Activated CD8-positive, alpha-beta memory T cell treated with anti-CD3 and anti-CD28 coated beads, Interleukin-2, amount 10 ng/mL, durations not matched to agents 7 days and 5 days (primary cell): Measurements from ENCODE around the gene USP40. TPM values are rescaled to one million over a fixed set of nuclear protein-coding genes. Genes with fewer than 3 reads are reported as not detected.
A peak's percentile ranks its signal among the peaks of the same experiment; 100 is the strongest.

Source experiments
- ATAC-seq: fragments of 150-1000 bp; cut with Tn5 transposase; one replicate; pipeline ENCODE4 v1.10.0; 2021; ENCODE audit warnings: moderate library complexity
- CTCF ChIA-PET: fragments of 350-600 bp; sonication (Branson Sonifier 250); formaldehyde crosslinking; loops from one replicate; lab custom pipeline; 2021; ENCODE audit warnings: antibody characterized with exemption; lab: Charles Lee
- DNase-seq: peaks from one replicate; pipeline ENCODE4 v3.0.0-alpha.2; 2020
- H3K27ac Mint-ChIP-seq: one replicate; pipeline ENCODE4 v1.8.0; 2021; ENCODE audit warnings: mild to moderate bottlenecking, mixed read lengths
- H3K27me3 Mint-ChIP-seq: one replicate; pipeline ENCODE4 v1.8.0; 2021; ENCODE audit warnings: mixed read lengths
- H3K36me3 Mint-ChIP-seq: one replicate; pipeline ENCODE4 v1.8.0; 2021; ENCODE audit warnings: mild to moderate bottlenecking, mixed read lengths
- H3K4me1 Mint-ChIP-seq: one replicate; pipeline ENCODE4 v1.8.0; 2021; ENCODE audit warnings: mixed read lengths
- H3K4me3 Mint-ChIP-seq: one replicate; pipeline ENCODE4 v1.8.0; 2021; ENCODE audit warnings: mild to moderate bottlenecking, moderate library complexity, mixed read lengths
- H3K9me3 Mint-ChIP-seq: one replicate; pipeline ENCODE4 v1.8.0; 2022; ENCODE audit warnings: low read depth, mixed read lengths
- total RNA-seq, 2 experiments: library from RNA; stranded (reverse); gene quantifications; one replicate each; pipeline ENCODE4 v1.2.3, GENCODE V29; 2021

Gene USP40
- total RNA-seq, 2 experiments from 2014 or later, result 8.7 to 11.2 TPM

- H3K4me3 Mint-ChIP-seq, result no peak overlapping the region
- H3K9me3 Mint-ChIP-seq, result no peaks in the 10 kb centered on the region
- H3K27me3 Mint-ChIP-seq, result no peaks in the 10 kb centered on the region
- CTCF ChIA-PET, result no interaction called here
- H3K27ac Mint-ChIP-seq, result no peak overlapping the region
- DNase-seq, result no peak
- no peaks in the 10 kb centered on the region for H3K4me1 Mint-ChIP-seq
- ATAC-seq, result no peak
- no peaks in the 10 kb centered on the region for H3K36me3 Mint-ChIP-seq
Measured at GRCh38 chr2:233486778-233487552, 79.6 kb downstream of the USP40 start.

- DNase-seq (no peak), ATAC-seq (no peak)
- H3K4me1 Mint-ChIP-seq, result no peaks in the 10 kb centered on the region
- no peak overlapping the region for H3K27ac Mint-ChIP-seq
- H3K4me3 Mint-ChIP-seq, result no peak overlapping the region
- no peaks in the 10 kb centered on the region for H3K36me3 Mint-ChIP-seq
- no peaks in the 10 kb centered on the region for H3K27me3 Mint-ChIP-seq
- CTCF ChIA-PET, result no interaction called here
- no peaks in the 10 kb centered on the region for H3K9me3 Mint-ChIP-seq
Measured at GRCh38 chr2:233486357-233486756, 80.2 kb downstream of the USP40 start.

GRCh38 chr2:233485726-233486125 lies 80.9 kb downstream of the USP40 start:
- CTCF ChIA-PET, result no interaction called here
- no peak overlapping the region for H3K4me3 Mint-ChIP-seq
- no peaks in the 10 kb centered on the region for H3K27me3 Mint-ChIP-seq
- no peak overlapping the region for H3K27ac Mint-ChIP-seq
- no peaks in the 10 kb centered on the region for H3K36me3 Mint-ChIP-seq
- H3K4me1 Mint-ChIP-seq, result no peaks in the 10 kb centered on the region
- no peaks in the 10 kb centered on the region for H3K9me3 Mint-ChIP-seq
- DNase-seq (no peak), ATAC-seq (no peak)

- Mint-ChIP-seq H3K4me3 (no peak overlapping the region), H3K4me1 (no peaks in the 10 kb centered on the region), H3K27me3 (no peaks in the 10 kb centered on the region), H3K27ac (no peak overlapping the region), H3K9me3 (no peaks in the 10 kb centered on the region), H3K36me3 (no peaks in the 10 kb centered on the region)
- DNase-seq (peak; percentile 35), ATAC-seq (no peak)
- CTCF ChIA-PET, result no interaction called here
Measured at GRCh38 chr2:233482616-233483015, 84.0 kb downstream of the USP40 start.

GRCh38 chr2:233481368-233482142 lies 85.0 kb downstream of the USP40 start:
- CTCF ChIA-PET, result no interaction called here
- H3K4me3 Mint-ChIP-seq, result no peak overlapping the region
- no peaks in the 10 kb centered on the region for H3K27me3 Mint-ChIP-seq
- H3K4me1 Mint-ChIP-seq, result no peaks in the 10 kb centered on the region
- H3K9me3 Mint-ChIP-seq, result no peaks in the 10 kb centered on the region
- no peak overlapping the region for H3K27ac Mint-ChIP-seq
- ATAC-seq (no peak), DNase-seq (peak; percentile 39)
- no peaks in the 10 kb centered on the region for H3K36me3 Mint-ChIP-seq

- H3K4me3 Mint-ChIP-seq, result no peak overlapping the region
- H3K36me3 Mint-ChIP-seq, result no peaks in the 10 kb centered on the region
- H3K27ac Mint-ChIP-seq, result no peak overlapping the region
- H3K4me1 Mint-ChIP-seq, result no peaks in the 10 kb centered on the region
- DNase-seq (peak; percentile 36), ATAC-seq (no peak)
- CTCF ChIA-PET, result no interaction called here
- H3K27me3 Mint-ChIP-seq, result no peaks in the 10 kb centered on the region
- H3K9me3 Mint-ChIP-seq, result no peaks in the 10 kb centered on the region
Measured at GRCh38 chr2:233480490-233481202, 85.9 kb downstream of the USP40 start.

GRCh38 chr2:233479616-233480489 lies 86.7 kb downstream of the USP40 start:
- H3K27ac Mint-ChIP-seq, result no peak overlapping the region
- H3K9me3 Mint-ChIP-seq, result no peaks in the 10 kb centered on the region
- peak; percentile 25 for DNase-seq
- no peaks in the 10 kb centered on the region for H3K27me3 Mint-ChIP-seq
- CTCF ChIA-PET, result no interaction called here
- H3K4me1 Mint-ChIP-seq, result no peaks in the 10 kb centered on the region
- ATAC-seq, result no peak
- no peaks in the 10 kb centered on the region for H3K36me3 Mint-ChIP-seq
- H3K4me3 Mint-ChIP-seq, result no peak overlapping the region

GRCh38 chr2:233477548-233478433 lies 88.8 kb downstream of the USP40 start:
- peak; percentile 38 for DNase-seq
- no peaks in the 10 kb centered on the region for H3K36me3 Mint-ChIP-seq
- CTCF ChIA-PET, result interaction anchor here (0.6 kb wide), 1 partner anchor 722 kb away, joined by 3 read pairs; no protein-coding TSS in a partner anchor

GRCh38 chr2:233476651-233477547 lies 89.7 kb downstream of the USP40 start:
- CTCF ChIA-PET, result no interaction called here
- ATAC-seq, result no peak
- peak; percentile 39 for DNase-seq
- H3K27ac Mint-ChIP-seq, result no peak overlapping the region
- H3K36me3 Mint-ChIP-seq, result peaks cover 2% of the 10 kb centered on the region
- no peaks in the 10 kb centered on the region for H3K4me1 Mint-ChIP-seq
- no peaks in the 10 kb centered on the region for H3K27me3 Mint-ChIP-seq
- H3K9me3 Mint-ChIP-seq, result no peaks in the 10 kb centered on the region
- no peak overlapping the region for H3K4me3 Mint-ChIP-seq

More at GRCh38 chr2:233477548-233478433, 88.8 kb downstream of the USP40 start:
- Mint-ChIP-seq H3K9me3 (no peaks in the 10 kb centered on the region), H3K4me1 (no peaks in the 10 kb centered on the region), H3K27me3 (no peaks in the 10 kb centered on the region), H3K4me3 (no peak overlapping the region), H3K27ac (no peak overlapping the region)
- ATAC-seq, result no peak

GRCh38 chr2:233476063-233476410 lies 90.5 kb downstream of the USP40 start:
- H3K36me3 Mint-ChIP-seq, result peaks cover 3% of the 10 kb centered on the region

GRCh38 chr2:233474308-233475160 lies 92.0 kb downstream of the USP40 start:
- CTCF ChIA-PET, result interaction anchor here (1.0 kb wide), 1 partner anchor 31 kb away, joined by 3 read pairs; no protein-coding TSS in a partner anchor
- H3K27me3 Mint-ChIP-seq, result no peaks in the 10 kb centered on the region

More at GRCh38 chr2:233476063-233476410, 90.5 kb downstream of the USP40 start:
- CTCF ChIA-PET, result interaction anchor here (1.0 kb wide), 1 partner anchor 33 kb away, joined by 3 read pairs; no protein-coding TSS in a partner anchor
- no peak for ATAC-seq
- no peaks in the 10 kb centered on the region for H3K27me3 Mint-ChIP-seq
- H3K4me1 Mint-ChIP-seq, result no peaks in the 10 kb centered on the region
- no peak for DNase-seq
- no peaks in the 10 kb centered on the region for H3K9me3 Mint-ChIP-seq
- H3K27ac Mint-ChIP-seq, result no peak overlapping the region
- no peak overlapping the region for H3K4me3 Mint-ChIP-seq

More at GRCh38 chr2:233474308-233475160, 92.0 kb downstream of the USP40 start:
- no peak overlapping the region for H3K27ac Mint-ChIP-seq
- DNase-seq, result no peak
- no peak overlapping the region for H3K4me3 Mint-ChIP-seq
- H3K9me3 Mint-ChIP-seq, result no peaks in the 10 kb centered on the region
- H3K36me3 Mint-ChIP-seq, result peaks cover 10% of the 10 kb centered on the region
- H3K4me1 Mint-ChIP-seq, result no peaks in the 10 kb centered on the region
- no peak for ATAC-seq
